Measurements from ENCODE around the gene ITGAD. TPM values are rescaled to one million over a fixed set of nuclear protein-coding genes. Genes with fewer than 3 reads are reported as not detected.
"Not testable (repeated sequence)": the region's sequence is repeated elsewhere in the genome, so short reads cannot be mapped to it uniquely, and the experiment has no call there.

The ITGAD gene
- total and polyA plus RNA-seq, 4 donors = 0.04 to 3.6 (median 2.1) TPM

DNA sequence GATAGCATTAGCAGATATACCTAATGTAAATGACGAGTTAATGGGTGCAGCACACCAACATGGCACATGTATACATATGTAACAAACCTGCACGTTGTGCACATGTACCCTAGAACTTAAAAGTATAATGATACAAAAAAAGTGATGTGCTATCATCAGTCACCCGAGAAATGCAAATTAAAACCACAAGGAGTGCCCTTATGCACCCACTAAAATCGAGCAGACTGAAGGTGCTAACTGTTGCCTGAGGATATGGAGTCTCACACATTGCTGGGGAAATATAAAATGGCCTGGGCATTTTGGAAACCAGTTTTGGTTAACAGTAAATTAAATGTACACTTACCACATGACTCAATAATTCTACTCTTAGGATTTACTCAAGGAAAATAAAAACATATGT lies 45.9 kb downstream of the ITGAD start:
- not testable (repeated sequence) for H3K36me3 ChIP-seq (ENCODE audit: control insufficient read depth in 4 of 4, insufficient read depth in 3 of 4, low read depth in 1 of 4, low read length in 3 of 4)

DNA sequence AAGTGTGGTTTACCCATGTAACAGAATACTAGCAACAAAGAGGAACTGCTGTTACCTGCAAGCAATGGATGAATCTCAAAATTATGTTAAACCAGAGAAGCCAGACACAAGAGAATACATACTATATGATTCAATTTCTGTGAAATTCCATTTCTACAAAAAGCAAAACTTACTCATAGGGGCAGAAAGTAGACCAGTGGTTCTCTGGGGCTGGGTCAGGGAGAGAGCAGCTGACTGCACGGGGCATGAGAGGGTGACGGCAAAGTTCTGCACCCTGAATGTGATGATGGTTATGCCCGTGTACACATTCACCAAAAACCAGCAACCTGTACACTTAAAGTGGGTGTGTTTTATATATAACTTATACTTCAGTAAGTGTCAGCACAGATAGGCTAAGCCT lies 46.4 kb downstream of the ITGAD start:
- no peaks in the 10 kb centered on the region for H3K27me3 ChIP-seq (ENCODE audit: control insufficient read depth in 4 of 4, insufficient read depth in 4 of 4, low read length in 3 of 4)
- H3K4me3 ChIP-seq (ENCODE audit: low read depth in 1 of 3, low read length in 3 of 3) = no peak overlapping the region
- no peak for DNase-seq (ENCODE audit: low spot score)
- WGBS = 90% methylated on average over 3 of the region's 3 CpGs
- peaks cover 0 to 9% (median 3%) of the 10 kb centered on the region in 4 donors for H3K4me1 ChIP-seq (ENCODE audit: control insufficient read depth in 4 of 4, insufficient read depth in 4 of 4, low read length in 3 of 4)
- no peak overlapping the region for H3K27ac ChIP-seq (ENCODE audit: low read depth in 1 of 2, low read length in 2 of 2)
- no peak for TF ChIP-seq YY1 (IDR thresholded peaks at IDR 0.05)
- no peak for TF ChIP-seq RAD21 (IDR thresholded peaks at IDR 0.05)
- no peak for TF ChIP-seq HNF4G (IDR thresholded peaks at IDR 0.05)
- H3K36me3 ChIP-seq (ENCODE audit: control insufficient read depth in 4 of 4, insufficient read depth in 3 of 4, low read depth in 1 of 4, low read length in 3 of 4) = no peaks in the 10 kb centered on the region
- no peak overlapping the region for H3K9ac ChIP-seq (ENCODE audit: low read depth in 1 of 2, low read length in 2 of 2)
- H3K9me3 ChIP-seq (ENCODE audit: control insufficient read depth in 4 of 4, low read length in 3 of 4) = no peaks in the 10 kb centered on the region

More for the DNA sequence above, 45.9 kb downstream of the ITGAD start:
- 69% methylated on average over 4 of the region's 4 CpGs for WGBS
- not testable (repeated sequence) for H3K4me1 ChIP-seq (ENCODE audit: control insufficient read depth in 4 of 4, insufficient read depth in 4 of 4, low read length in 3 of 4); H3K4me3 ChIP-seq (ENCODE audit: low read depth in 1 of 3, low read length in 3 of 3); H3K27ac ChIP-seq (ENCODE audit: low read depth in 1 of 2, low read length in 2 of 2); DNase-seq (ENCODE audit: low spot score); H3K9ac ChIP-seq (ENCODE audit: low read depth in 1 of 2, low read length in 2 of 2); H3K9me3 ChIP-seq (ENCODE audit: control insufficient read depth in 4 of 4, low read length in 3 of 4); H3K27me3 ChIP-seq (ENCODE audit: control insufficient read depth in 4 of 4, insufficient read depth in 4 of 4, low read length in 3 of 4)

DNA sequence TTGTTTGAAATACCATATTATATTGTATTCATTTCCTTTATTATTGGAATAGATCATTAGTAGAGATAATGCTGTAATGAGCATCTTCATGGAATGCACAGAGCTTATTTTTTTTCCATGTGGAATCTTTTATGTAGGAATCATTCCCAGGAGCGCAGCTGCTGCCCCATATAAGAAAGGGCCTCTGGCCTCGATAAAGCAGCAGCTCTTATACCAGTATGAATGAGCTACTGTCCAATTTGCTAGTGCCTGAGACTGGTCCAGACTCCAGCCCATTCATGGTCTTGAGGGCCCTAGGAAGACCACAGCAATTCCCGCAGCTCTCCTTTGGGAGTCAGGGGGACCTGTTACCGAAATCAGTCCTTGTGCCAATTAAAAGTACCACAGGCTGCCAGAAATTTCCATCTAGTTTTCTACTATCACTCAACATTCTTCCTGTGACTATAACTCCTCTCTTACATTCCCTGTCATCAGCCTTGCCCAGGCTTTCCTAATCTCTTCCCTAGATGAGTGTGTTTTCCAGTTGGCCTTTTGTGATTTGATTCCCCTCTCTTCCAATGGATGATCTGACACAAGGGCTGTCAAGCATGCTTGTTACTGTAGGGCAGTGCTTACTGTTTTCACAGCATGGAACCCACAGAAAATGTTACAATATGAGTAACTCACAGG lies 47.5 kb downstream of the ITGAD start:
- TF ChIP-seq SP1 (IDR thresholded peaks at IDR 0.05) (no peak), JUND (IDR thresholded peaks at IDR 0.05) (no peak), GABPA (IDR thresholded peaks at IDR 0.05 in 1 of 2, conservative IDR thresholded peaks at IDR 0.05 in 1 of 2) (no peak), RAD21 (IDR thresholded peaks at IDR 0.05) (no peak), NR2F2 (IDR thresholded peaks at IDR 0.05) (no peak), REST (IDR thresholded peaks at IDR 0.05) (no peak), RXRA (IDR thresholded peaks at IDR 0.05) (no peak), ZBTB33 (IDR thresholded peaks at IDR 0.05) (no peak), MAX (IDR thresholded peaks at IDR 0.05) (no peak), FOXA1 (IDR thresholded peaks at IDR 0.05) (no peak), YY1 (IDR thresholded peaks at IDR 0.05) (no peak), FOXA2 (IDR thresholded peaks at IDR 0.05) (no peak)
- Histone ChIP-seq H3K36me3 (ENCODE audit: control insufficient read depth in 4 of 4, insufficient read depth in 3 of 4, low read depth in 1 of 4, low read length in 3 of 4) (no peaks in the 10 kb centered on the region), H3K9me3 (ENCODE audit: control insufficient read depth in 4 of 4, low read length in 3 of 4) (no peaks in the 10 kb centered on the region), H3K27me3 (ENCODE audit: control insufficient read depth in 4 of 4, insufficient read depth in 4 of 4, low read length in 3 of 4) (no peaks in the 10 kb centered on the region), H3K9ac (ENCODE audit: low read depth in 1 of 2, low read length in 2 of 2) (no peak overlapping the region), H3K27ac (ENCODE audit: low read depth in 1 of 2, low read length in 2 of 2) (no peak overlapping the region), H3K4me1 (ENCODE audit: control insufficient read depth in 4 of 4, insufficient read depth in 4 of 4, low read length in 3 of 4) (peaks cover 0 to 9% (median 3%) of the 10 kb centered on the region in 4 donors), H3K4me3 (ENCODE audit: low read depth in 1 of 3, low read length in 3 of 3) (no peak overlapping the region)
- DNase-seq (ENCODE audit: low spot score) = no peak
- WGBS = 85% methylated on average over 4 of the region's 4 CpGs
